IPS-15b (cell line): Measurements from ENCODE around the gene POU3F1.

Experiments
- H3K27me3 ChIP-seq: one replicate; pipeline ENCODE4 v1.6.1; 2013; ENCODE audit warnings: low read length; ENCODE audit not compliant: control insufficient read depth, insufficient read depth
- H3K36me3 ChIP-seq: one replicate; pipeline ENCODE4 v1.6.1; 2013; ENCODE audit warnings: low read length; ENCODE audit not compliant: control insufficient read depth, insufficient read depth
- H3K4me1 ChIP-seq: one replicate; pipeline ENCODE4 v1.6.1; 2013; ENCODE audit warnings: mild to moderate bottlenecking, low read length; ENCODE audit not compliant: control insufficient read depth, insufficient read depth
- H3K4me3 ChIP-seq: one replicate; pipeline ENCODE4 v1.5.1; 2013; ENCODE audit warnings: low read depth, low read length
- H3K9ac ChIP-seq: one replicate; pipeline ENCODE4 v1.6.1; 2013; ENCODE audit warnings: low read depth, mild to moderate bottlenecking, low read length
- H3K9me3 ChIP-seq: one replicate; pipeline ENCODE4 v1.6.1; 2013; ENCODE audit warnings: mild to moderate bottlenecking, low read length; ENCODE audit not compliant: control insufficient read depth, insufficient read depth

Gene POU3F1

GRCh38 chr1:38015978-38016725 lies 30.4 kb downstream of the POU3F1 start:
- peaks cover 27% of the 10 kb centered on the region for H3K36me3 ChIP-seq
- H3K4me1 ChIP-seq, result peaks cover 2% of the 10 kb centered on the region
- no peak overlapping the region for H3K4me3 ChIP-seq
- peak overlapping the region; percentile 12 for H3K9ac ChIP-seq
- no peaks in the 10 kb centered on the region for H3K9me3 ChIP-seq
- no peaks in the 10 kb centered on the region for H3K27me3 ChIP-seq

GRCh38 chr1:38014724-38015424 lies 31.7 kb downstream of the POU3F1 start:
- Histone ChIP-seq H3K4me1 (peaks cover 2% of the 10 kb centered on the region), H3K4me3 (no peak overlapping the region), H3K9ac (no peak overlapping the region), H3K27me3 (no peaks in the 10 kb centered on the region), H3K36me3 (peaks cover 17% of the 10 kb centered on the region), H3K9me3 (no peaks in the 10 kb centered on the region)

- H3K9me3 ChIP-seq, result no peaks in the 10 kb centered on the region
- H3K4me3 ChIP-seq, result peak overlapping the region; percentile 15
- peaks cover 14% of the 10 kb centered on the region for H3K36me3 ChIP-seq
- no peaks in the 10 kb centered on the region for H3K27me3 ChIP-seq
- peak overlapping the region; percentile 54 for H3K9ac ChIP-seq
- H3K4me1 ChIP-seq, result peaks cover 4% of the 10 kb centered on the region
Observed at GRCh38 chr1:38014171-38014570, 32.4 kb downstream of the POU3F1 start.

GRCh38 chr1:38013227-38013622 lies 33.4 kb downstream of the POU3F1 start:
- peaks cover 14% of the 10 kb centered on the region for H3K36me3 ChIP-seq
- peaks cover 7% of the 10 kb centered on the region for H3K4me1 ChIP-seq
- H3K27me3 ChIP-seq, result no peaks in the 10 kb centered on the region
- peak overlapping the region; percentile 99 for H3K9ac ChIP-seq
- H3K4me3 ChIP-seq, result peak overlapping the region; percentile 100
- H3K9me3 ChIP-seq, result no peaks in the 10 kb centered on the region

GRCh38 chr1:38012363-38013226 lies 34.0 kb downstream of the POU3F1 start, which contains the start of gene UTP11:
Gene UTP11 (plus strand): TSS chr1:38012734. CDS start chr1:38012803, 69 bp downstream.
- Histone ChIP-seq H3K36me3 (peaks cover 10% of the 10 kb centered on the region), H3K4me3 (peak within 1 kb of the TSS; percentile 100), H3K27me3 (no peaks in the 10 kb centered on the region), H3K4me1 (peaks cover 7% of the 10 kb centered on the region), H3K9ac (peak within 1 kb of the TSS; percentile 99), H3K9me3 (no peaks in the 10 kb centered on the region)

GRCh38 chr1:38009841-38010180 lies 36.8 kb downstream of the POU3F1 start:
- peaks cover 2% of the 10 kb centered on the region for H3K36me3 ChIP-seq
- H3K4me1 ChIP-seq, result peaks cover 15% of the 10 kb centered on the region
- H3K9ac ChIP-seq, result no peak overlapping the region
- no peaks in the 10 kb centered on the region for H3K9me3 ChIP-seq
- no peak overlapping the region for H3K4me3 ChIP-seq
- H3K27me3 ChIP-seq, result no peaks in the 10 kb centered on the region

- Histone ChIP-seq H3K36me3 (no peaks in the 10 kb centered on the region), H3K9ac (peak overlapping the region; percentile 26), H3K4me1 (peaks cover 18% of the 10 kb centered on the region), H3K4me3 (no peak overlapping the region), H3K27me3 (no peaks in the 10 kb centered on the region), H3K9me3 (no peaks in the 10 kb centered on the region)
Observed at GRCh38 chr1:38009088-38009840, 37.3 kb downstream of the POU3F1 start.

GRCh38 chr1:38006008-38006828 lies 40.4 kb downstream of the POU3F1 start:
- Histone ChIP-seq H3K4me3 (peak overlapping the region; percentile 52), H3K36me3 (no peaks in the 10 kb centered on the region), H3K9ac (no peak overlapping the region), H3K4me1 (peaks cover 29% of the 10 kb centered on the region), H3K27me3 (no peaks in the 10 kb centered on the region), H3K9me3 (no peaks in the 10 kb centered on the region)

- no peaks in the 10 kb centered on the region for H3K27me3 ChIP-seq
- no peaks in the 10 kb centered on the region for H3K36me3 ChIP-seq
- H3K4me1 ChIP-seq, result peaks cover 38% of the 10 kb centered on the region
- H3K9ac ChIP-seq, result peak within 1 kb of the TSS; percentile 41
- peak within 1 kb of the TSS; percentile 76 for H3K4me3 ChIP-seq
- H3K9me3 ChIP-seq, result no peaks in the 10 kb centered on the region
Observed at GRCh38 chr1:38005195-38006007, 41.2 kb downstream of the POU3F1 start, which contains the start of gene FHL3. Gene FHL3 (minus strand): TSS chr1:38005514. CDS start chr1:37999412, 6,102 bp downstream.
